DOHH2 (cell line): Measurements from ENCODE around the gene MYL12B.

Source experiments
- H3F3A ChIP-seq: fragments of 200-600 bp; sonication (generic), shearing (Covaris generic); 2 replicates; pipeline ENCODE4 v1.6.0; 2016; ENCODE audit warnings: antibody characterized with exemption, mild to moderate bottlenecking; ENCODE audit not compliant: control insufficient read depth, insufficient read depth
- H3K27ac ChIP-seq: fragments of 200-600 bp; sonication (generic); 2 replicates; pipeline ENCODE4 v1.5.1; 2014; ENCODE audit warnings: low read depth, mild to moderate bottlenecking, low read length, moderate library complexity
- H3K27me3 ChIP-seq: fragments of 200-600 bp; sonication (generic); 2 replicates; pipeline ENCODE4 v1.6.1; 2014; ENCODE audit warnings: mild to moderate bottlenecking, low read length, mixed read lengths; ENCODE audit not compliant: control insufficient read depth
- H3K36me3 ChIP-seq: fragments of 200-600 bp; sonication (generic); 2 replicates; pipeline ENCODE4 v1.6.1; 2014; ENCODE audit warnings: mild to moderate bottlenecking, low read length, moderate library complexity, mixed read lengths; ENCODE audit not compliant: control insufficient read depth
- H3K4me1 ChIP-seq: fragments of 200-600 bp; sonication (generic); 2 replicates; pipeline ENCODE4 v1.6.1; 2014; ENCODE audit warnings: mild to moderate bottlenecking, low read length, mixed read lengths; ENCODE audit not compliant: control insufficient read depth
- H3K4me2 ChIP-seq: fragments of 200-600 bp; sonication (generic); 2 replicates; pipeline ENCODE4 v1.6.0; 2014; ENCODE audit warnings: mild to moderate bottlenecking, low read length, moderate library complexity
- H3K4me3 ChIP-seq: fragments of 200-600 bp; sonication (generic); 2 replicates; pipeline ENCODE4 v1.5.1; 2014; ENCODE audit warnings: mild to moderate bottlenecking, low read length, mixed read lengths
- H3K79me2 ChIP-seq: fragments of 200-600 bp; sonication (generic); 2 replicates; pipeline ENCODE4 v1.6.1; 2014; ENCODE audit warnings: mild to moderate bottlenecking, low read length, mixed read lengths; ENCODE audit not compliant: control insufficient read depth
- H3K9me2 ChIP-seq: fragments of 200-600 bp; sonication (generic); replicated peaks from 2 replicates; pipeline ENCODE4 v1.6.1; 2014; ENCODE audit warnings: mild to moderate bottlenecking, low read length, mixed read lengths; ENCODE audit not compliant: control insufficient read depth
- H3K9me3 ChIP-seq: fragments of 200-600 bp; sonication (generic); 2 replicates; pipeline ENCODE4 v1.6.1; 2014; ENCODE audit warnings: antibody characterized with exemption, low read length, mixed read lengths; ENCODE audit not compliant: control insufficient read depth, insufficient read depth
- H4K20me1 ChIP-seq: fragments of 200-600 bp; sonication (generic); 2 replicates; pipeline ENCODE4 v1.6.0; 2014; ENCODE audit warnings: low read depth, mild to moderate bottlenecking, antibody characterized with exemption, low read length, moderate library complexity; ENCODE audit not compliant: control insufficient read depth, insufficient read depth
- CTCF ChIP-seq: fragments of 200-600 bp; sonication (generic); IDR thresholded peaks from one replicate; pipeline ENCODE4 v1.5.1; 2014; ENCODE audit warnings: antibody characterized with exemption, mild to moderate bottlenecking, low read depth, low read length; ENCODE audit not compliant: poor library complexity, severe bottlenecking
- EZH2phosphoT487 ChIP-seq: fragments of 200-600 bp; sonication (generic); IDR thresholded peaks from 2 replicates; pipeline ENCODE4 v1.6.1; 2017; ENCODE audit warnings: borderline replicate concordance, mild to moderate bottlenecking, antibody characterized with exemption, low read length, moderate library complexity, mixed read lengths

The MYL12B gene

DNA sequence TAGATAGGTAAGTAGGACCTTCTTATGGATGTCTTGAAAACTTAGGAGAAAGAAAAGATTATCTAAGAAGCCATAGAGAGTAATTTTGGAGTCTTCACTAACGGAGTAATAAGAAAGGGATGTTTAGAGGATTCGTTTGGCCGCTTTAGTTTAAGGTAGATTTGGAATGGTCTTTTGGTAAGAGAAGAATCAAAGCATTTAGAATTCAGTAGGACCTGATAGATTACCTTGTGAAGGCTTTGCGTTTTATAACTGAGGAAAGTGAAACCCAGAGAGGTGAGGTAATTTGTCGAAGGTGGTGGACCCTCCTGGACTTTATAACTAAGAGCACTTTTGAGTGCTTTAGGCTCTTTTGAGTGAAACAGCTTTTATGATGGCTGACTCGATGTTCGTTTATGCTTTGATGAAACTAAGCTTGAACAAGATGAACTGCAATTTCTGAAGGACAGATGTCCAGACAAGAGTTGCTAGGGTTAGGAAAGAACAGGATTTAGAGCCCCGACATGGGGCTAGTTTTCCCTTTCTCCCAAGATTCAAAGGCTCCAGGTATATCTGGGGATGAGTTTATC, 1.3 kb downstream of the MYL12B start:
- H3K36me3 ChIP-seq: peaks cover 42% of the 10 kb centered on the region
- TF ChIP-seq EZH2phosphoT487: no peak
- no peak for TF ChIP-seq CTCF
- H4K20me1 ChIP-seq: peaks cover 33% of the 10 kb centered on the region
- H3K4me2 ChIP-seq: peak overlapping the region; percentile 73
- H3K9me3 ChIP-seq: no peaks in the 10 kb centered on the region
- H3K4me3 ChIP-seq: peak overlapping the region; percentile 98
- no peaks in the 10 kb centered on the region for H3K27me3 ChIP-seq
- peaks cover 75% of the 10 kb centered on the region for H3K4me1 ChIP-seq
- H3K9me2 ChIP-seq: no peaks in the 10 kb centered on the region
- peaks cover 19% of the 10 kb centered on the region for H3F3A ChIP-seq
- peak overlapping the region; percentile 81; the same call in 1 of the 2 replicates for H3K27ac ChIP-seq
- H3K79me2 ChIP-seq: peaks cover 80% of the 10 kb centered on the region

GRCh38 chr18:3264362-3264761, 2.4 kb downstream of the MYL12B start:
- H3K4me2 ChIP-seq: peak overlapping the region; percentile 73
- H3K36me3 ChIP-seq: peaks cover 32% of the 10 kb centered on the region
- no peaks in the 10 kb centered on the region for H3K9me2 ChIP-seq
- peak overlapping the region; percentile 33 for H3K4me3 ChIP-seq
- peaks cover 43% of the 10 kb centered on the region for H4K20me1 ChIP-seq
- peaks cover 91% of the 10 kb centered on the region for H3K79me2 ChIP-seq
- peaks cover 7% of the 10 kb centered on the region; the same call in 1 of the 2 replicates for H3F3A ChIP-seq
- no peaks in the 10 kb centered on the region for H3K27me3 ChIP-seq
- peaks cover 77% of the 10 kb centered on the region for H3K4me1 ChIP-seq
- TF ChIP-seq EZH2phosphoT487 (no peak), CTCF (no peak)
- no peaks in the 10 kb centered on the region for H3K9me3 ChIP-seq
- no peak overlapping the region for H3K27ac ChIP-seq

- H3K4me3 ChIP-seq: peak overlapping the region; percentile 7; the same call in 1 of the 2 replicates
- H3K79me2 ChIP-seq: peaks cover 99% of the 10 kb centered on the region
- peak overlapping the region; percentile 73 for H3K4me2 ChIP-seq
- H3K9me3 ChIP-seq: no peaks in the 10 kb centered on the region
- peaks cover 71% of the 10 kb centered on the region for H3K4me1 ChIP-seq
- no peak for TF ChIP-seq EZH2phosphoT487
- no peak for TF ChIP-seq CTCF
- H3K36me3 ChIP-seq: peaks cover 25% of the 10 kb centered on the region
- no peak overlapping the region for H3K27ac ChIP-seq
- H4K20me1 ChIP-seq: peaks cover 46% of the 10 kb centered on the region
- H3F3A ChIP-seq: peaks cover 3% of the 10 kb centered on the region; the same call in 1 of the 2 replicates
- no peaks in the 10 kb centered on the region for H3K27me3 ChIP-seq
- H3K9me2 ChIP-seq: no peaks in the 10 kb centered on the region
These were observed 3.7 kb downstream of the MYL12B start for GRCh38 chr18:3265564-3266033.
